ENCODE measurements around the gene SLC34A3.

GRCh38 chr9:137262909-137263285, 32.2 kb downstream of the SLC34A3 start:
- TF ChIP-seq CTCF (IDR thresholded peaks at IDR 0.05) (no peak), POLR2AphosphoS5 (IDR thresholded peaks at IDR 0.05) (no peak), POLR2A (IDR thresholded peaks at IDR 0.05) (no peak)
